ENCODE measurements around the gene MVP.

The MVP gene

GRCh38 chr16:29811170-29811895, 8.9 kb upstream of the MVP start:
- WGBS (ENCODE audit: insufficient coverage, insufficient read length) = no CpG with 5 or more reads among the region's 31 CpGs
- H3K4me3 ChIP-seq (ENCODE audit: low read length) = peak overlapping the region; percentile 66; the same call in 1 of the 2 replicates
- peaks cover 16% of the 10 kb centered on the region for H3K36me3 ChIP-seq (ENCODE audit: control insufficient read depth, insufficient read depth, low read length)
- peaks cover 18% of the 10 kb centered on the region for H3K4me1 ChIP-seq (ENCODE audit: control insufficient read depth, insufficient read depth, low read length)
- H3K27me3 ChIP-seq (ENCODE audit: control insufficient read depth, insufficient read depth, low read length) = no peaks in the 10 kb centered on the region
- peak; percentile 95 for DNase-seq (ENCODE audit: low read depth, low spot score)
- no peaks in the 10 kb centered on the region for H3K9me3 ChIP-seq (ENCODE audit: control insufficient read depth, insufficient read depth, low read length)
- no peak overlapping the region for H3K27ac ChIP-seq (ENCODE audit: low read length)

DNA sequence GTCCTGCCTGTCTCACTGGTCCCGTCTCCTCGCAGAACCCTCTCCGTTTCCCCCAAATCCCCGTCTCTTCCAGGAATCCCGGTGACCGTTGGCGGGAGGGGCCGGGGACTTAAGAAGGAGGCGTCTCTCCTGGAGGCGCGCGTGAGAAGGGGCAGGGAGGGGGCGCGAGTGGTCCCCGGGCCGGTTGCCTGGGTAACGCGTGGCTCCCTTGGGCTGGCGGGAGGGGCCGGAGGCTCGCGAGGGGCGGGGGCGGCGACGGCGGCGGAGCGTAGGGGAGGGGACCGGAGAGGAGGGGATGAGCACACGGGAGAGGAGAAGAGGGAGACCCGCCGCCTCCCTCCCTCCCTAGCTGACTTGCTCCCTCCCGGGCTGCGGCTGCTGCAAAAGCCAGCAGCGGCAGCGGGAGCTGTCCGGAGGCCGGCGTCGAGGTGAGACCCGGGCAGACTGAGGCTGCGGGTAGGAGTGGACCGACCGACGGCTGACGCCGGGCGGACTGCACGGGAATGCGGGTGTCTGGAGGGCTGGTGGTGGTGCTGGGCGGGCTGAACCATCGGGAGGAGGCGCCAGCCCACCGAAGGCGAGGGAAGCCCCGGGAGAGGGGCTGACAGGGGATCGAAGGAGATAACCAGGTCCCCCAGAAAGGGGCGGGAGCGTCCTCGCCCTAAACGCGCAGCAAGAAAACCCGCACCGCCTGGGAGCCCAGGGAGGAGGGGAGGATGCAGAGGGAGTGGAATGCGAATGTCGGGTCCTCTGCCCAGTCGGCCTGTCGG, 8.2 kb upstream of the MVP start, which contains the start of gene PRRT2:
Gene PRRT2, plus strand, starts transcription at position 298 of the 770 bp plus-strand sequence. CDS start 862 bp downstream, outside the sequence.
- no peak for DNase-seq (ENCODE audit: low read depth, low spot score)
- Histone ChIP-seq H3K4me3 (ENCODE audit: low read length) (peak within 1 kb of the TSS; percentile 66), H3K36me3 (ENCODE audit: control insufficient read depth, insufficient read depth, low read length) (peaks cover 16% of the 10 kb centered on the region), H3K27me3 (ENCODE audit: control insufficient read depth, insufficient read depth, low read length) (no peaks in the 10 kb centered on the region), H3K4me1 (ENCODE audit: control insufficient read depth, insufficient read depth, low read length) (peaks cover 18% of the 10 kb centered on the region), H3K9me3 (ENCODE audit: control insufficient read depth, insufficient read depth, low read length) (no peaks in the 10 kb centered on the region), H3K27ac (ENCODE audit: low read length) (no peak within 1 kb of the TSS)
- WGBS (ENCODE audit: insufficient coverage, insufficient read length) = no CpG with 5 or more reads among the region's 69 CpGs

DNA sequence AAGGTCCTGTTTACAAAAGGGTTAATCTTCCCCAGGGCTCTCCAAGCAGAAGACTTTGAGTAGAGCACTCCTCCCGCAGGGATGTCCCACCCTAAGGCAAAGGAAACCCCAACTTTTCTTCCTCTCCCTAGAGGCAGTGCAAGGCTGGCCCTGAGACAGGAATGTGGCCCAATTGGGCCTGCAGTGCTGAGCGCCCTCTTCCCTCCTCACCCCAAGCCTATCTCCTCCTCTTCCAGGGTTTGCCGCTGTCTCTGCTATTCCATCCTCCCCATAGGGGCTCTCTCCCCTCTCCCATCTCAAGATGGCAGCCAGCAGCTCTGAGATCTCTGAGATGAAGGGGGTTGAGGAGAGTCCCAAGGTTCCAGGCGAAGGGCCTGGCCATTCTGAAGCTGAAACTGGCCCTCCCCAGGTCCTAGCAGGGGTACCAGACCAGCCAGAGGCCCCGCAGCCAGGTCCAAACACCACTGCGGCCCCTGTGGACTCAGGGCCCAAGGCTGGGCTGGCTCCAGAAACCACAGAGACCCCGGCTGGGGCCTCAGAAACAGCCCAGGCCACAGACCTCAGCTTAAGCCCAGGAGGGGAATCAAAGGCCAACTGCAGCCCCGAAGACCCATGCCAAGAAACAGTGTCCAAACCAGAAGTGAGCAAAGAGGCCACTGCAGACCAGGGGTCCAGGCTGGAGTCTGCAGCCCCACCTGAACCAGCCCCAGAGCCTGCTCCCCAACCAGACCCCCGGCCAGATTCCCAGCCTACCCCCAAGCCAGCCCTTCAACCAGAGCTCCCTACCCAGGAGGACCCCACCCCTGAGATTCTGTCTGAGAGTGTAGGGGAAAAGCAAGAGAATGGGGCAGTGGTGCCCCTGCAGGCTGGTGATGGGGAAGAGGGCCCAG, 7.3 kb upstream of the MVP start:
- H3K9me3 ChIP-seq (ENCODE audit: control insufficient read depth, insufficient read depth, low read length) = no peaks in the 10 kb centered on the region
- no CpG with 5 or more reads among the region's 9 CpGs for WGBS (ENCODE audit: insufficient coverage, insufficient read length)
- peak overlapping the region; percentile 66; the same call in 1 of the 2 replicates for H3K4me3 ChIP-seq (ENCODE audit: low read length)

DNA sequence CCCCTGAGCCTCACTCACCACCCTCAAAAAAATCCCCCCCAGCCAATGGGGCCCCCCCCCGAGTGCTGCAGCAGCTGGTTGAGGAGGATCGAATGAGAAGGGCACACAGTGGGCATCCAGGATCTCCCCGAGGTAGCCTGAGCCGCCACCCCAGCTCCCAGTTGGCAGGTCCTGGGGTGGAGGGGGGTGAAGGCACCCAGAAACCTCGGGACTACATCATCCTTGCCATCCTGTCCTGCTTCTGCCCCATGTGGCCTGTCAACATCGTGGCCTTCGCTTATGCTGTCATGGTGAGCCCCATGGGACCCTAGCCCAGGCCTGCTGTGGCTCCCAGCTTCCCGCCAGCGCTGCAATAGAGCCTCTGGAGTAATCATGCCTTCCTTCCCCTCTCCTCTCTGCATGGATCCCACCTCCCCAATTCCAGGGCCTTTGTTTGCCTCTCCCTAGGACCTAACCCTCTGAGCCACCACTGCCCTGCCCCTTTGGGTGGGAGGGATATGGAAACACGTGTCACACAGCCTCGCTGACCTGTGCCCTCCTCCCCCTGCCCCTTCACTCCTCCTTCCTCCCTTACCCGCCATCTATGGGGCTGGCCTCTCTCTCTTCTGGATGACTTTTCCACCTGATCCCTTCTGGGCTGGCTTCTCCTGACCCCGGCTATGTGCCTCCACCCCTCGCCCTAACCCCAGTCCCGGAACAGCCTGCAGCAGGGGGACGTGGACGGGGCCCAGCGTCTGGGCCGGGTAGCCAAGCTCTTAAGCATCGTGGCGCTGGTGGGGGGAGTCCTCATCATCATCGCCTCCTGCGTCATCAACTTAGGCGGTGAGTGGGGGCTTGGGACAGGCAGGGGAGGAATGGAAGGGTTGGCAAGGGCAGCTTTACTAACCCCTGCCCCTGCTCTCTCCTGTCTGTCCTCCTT, 6.4 kb upstream of the MVP start:
- DNase-seq (ENCODE audit: low read depth, low spot score) = no peak
- Histone ChIP-seq H3K9me3 (ENCODE audit: control insufficient read depth, insufficient read depth, low read length) (no peaks in the 10 kb centered on the region), H3K4me3 (ENCODE audit: low read length) (no peak overlapping the region), H3K27ac (ENCODE audit: low read length) (no peak overlapping the region), H3K36me3 (ENCODE audit: control insufficient read depth, insufficient read depth, low read length) (peaks cover 6% of the 10 kb centered on the region), H3K27me3 (ENCODE audit: control insufficient read depth, insufficient read depth, low read length) (no peaks in the 10 kb centered on the region), H3K4me1 (ENCODE audit: control insufficient read depth, insufficient read depth, low read length) (peaks cover 14% of the 10 kb centered on the region)
- WGBS (ENCODE audit: insufficient coverage, insufficient read length) = no CpG with 5 or more reads among the region's 24 CpGs

More for the DNA sequence above, 7.3 kb upstream of the MVP start:
- Histone ChIP-seq H3K4me1 (ENCODE audit: control insufficient read depth, insufficient read depth, low read length) (peaks cover 18% of the 10 kb centered on the region), H3K27ac (ENCODE audit: low read length) (no peak overlapping the region), H3K27me3 (ENCODE audit: control insufficient read depth, insufficient read depth, low read length) (no peaks in the 10 kb centered on the region), H3K36me3 (ENCODE audit: control insufficient read depth, insufficient read depth, low read length) (peaks cover 12% of the 10 kb centered on the region)
- DNase-seq (ENCODE audit: low read depth, low spot score) = no peak

GRCh38 chr16:29814592-29814991, 5.7 kb upstream of the MVP start:
- no peaks in the 10 kb centered on the region for H3K27me3 ChIP-seq (ENCODE audit: control insufficient read depth, insufficient read depth, low read length)
- WGBS (ENCODE audit: insufficient coverage, insufficient read length) = no CpG with 5 or more reads among the region's 5 CpGs
- peaks cover 4% of the 10 kb centered on the region for H3K36me3 ChIP-seq (ENCODE audit: control insufficient read depth, insufficient read depth, low read length)
- H3K4me1 ChIP-seq (ENCODE audit: control insufficient read depth, insufficient read depth, low read length) = peaks cover 12% of the 10 kb centered on the region
- no peak for DNase-seq (ENCODE audit: low read depth, low spot score)
- H3K4me3 ChIP-seq (ENCODE audit: low read length) = no peak overlapping the region
- no peak overlapping the region for H3K27ac ChIP-seq (ENCODE audit: low read length)
- H3K9me3 ChIP-seq (ENCODE audit: control insufficient read depth, insufficient read depth, low read length) = no peaks in the 10 kb centered on the region

GRCh38 chr16:29815032-29815721, 5.1 kb upstream of the MVP start:
- no peak for DNase-seq (ENCODE audit: low read depth, low spot score)
- H3K36me3 ChIP-seq (ENCODE audit: control insufficient read depth, insufficient read depth, low read length) = peaks cover 6% of the 10 kb centered on the region
- WGBS (ENCODE audit: insufficient coverage, insufficient read length) = no CpG with 5 or more reads among the region's 39 CpGs
- no peaks in the 10 kb centered on the region for H3K9me3 ChIP-seq (ENCODE audit: control insufficient read depth, insufficient read depth, low read length)
- H3K27me3 ChIP-seq (ENCODE audit: control insufficient read depth, insufficient read depth, low read length) = no peaks in the 10 kb centered on the region
- H3K4me1 ChIP-seq (ENCODE audit: control insufficient read depth, insufficient read depth, low read length) = peaks cover 10% of the 10 kb centered on the region
- peak overlapping the region; percentile 24; the same call in 1 of the 2 replicates for H3K4me3 ChIP-seq (ENCODE audit: low read length)
- no peak overlapping the region for H3K27ac ChIP-seq (ENCODE audit: low read length)

- peaks cover 6% of the 10 kb centered on the region for H3K36me3 ChIP-seq (ENCODE audit: control insufficient read depth, insufficient read depth, low read length)
- DNase-seq (ENCODE audit: low read depth, low spot score) = peak; percentile 99
- peak within 1 kb of the TSS; percentile 53 for H3K4me3 ChIP-seq (ENCODE audit: low read length)
- WGBS (ENCODE audit: insufficient coverage, insufficient read length) = no CpG with 5 or more reads among the region's 70 CpGs
- H3K27me3 ChIP-seq (ENCODE audit: control insufficient read depth, insufficient read depth, low read length) = no peaks in the 10 kb centered on the region
- H3K4me1 ChIP-seq (ENCODE audit: control insufficient read depth, insufficient read depth, low read length) = peaks cover 10% of the 10 kb centered on the region
- H3K27ac ChIP-seq (ENCODE audit: low read length) = no peak within 1 kb of the TSS
- H3K9me3 ChIP-seq (ENCODE audit: control insufficient read depth, insufficient read depth, low read length) = no peaks in the 10 kb centered on the region
Observed at GRCh38 chr16:29815793-29816693, 4.2 kb upstream of the MVP start, which contains the start of gene PAGR1. Gene PAGR1 (plus strand): TSS chr16:29816152. CDS start chr16:29816526, 374 bp downstream.

DNA sequence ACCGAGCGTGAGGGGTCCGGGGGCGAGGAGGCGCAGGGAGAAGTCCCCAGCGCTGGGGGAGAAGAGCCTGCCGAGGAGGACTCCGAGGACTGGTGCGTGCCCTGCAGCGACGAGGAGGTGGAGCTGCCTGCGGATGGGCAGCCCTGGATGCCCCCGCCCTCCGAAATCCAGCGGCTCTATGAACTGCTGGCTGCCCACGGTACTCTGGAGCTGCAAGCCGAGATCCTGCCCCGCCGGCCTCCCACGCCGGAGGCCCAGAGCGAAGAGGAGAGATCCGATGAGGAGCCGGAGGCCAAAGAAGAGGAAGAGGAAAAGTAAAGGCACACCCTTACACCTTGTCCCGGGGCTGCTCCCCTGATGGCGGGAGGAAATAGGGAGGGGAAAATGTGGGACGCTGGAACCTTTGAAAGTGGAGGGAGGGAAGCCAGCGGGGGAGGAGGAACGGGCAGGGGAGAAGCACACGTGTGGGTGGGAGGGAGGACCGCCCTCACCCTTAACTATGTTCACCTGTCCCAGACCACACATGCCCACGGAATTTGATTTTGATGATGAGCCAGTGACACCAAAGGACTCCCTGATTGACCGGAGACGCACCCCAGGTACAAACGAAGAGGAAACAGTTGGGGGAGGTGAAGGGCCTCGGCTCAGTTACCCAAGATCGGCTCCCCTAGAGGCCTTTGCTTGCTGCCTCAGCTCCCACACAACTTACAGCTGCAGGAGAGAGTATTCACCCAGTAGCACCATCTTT, 3.4 kb upstream of the MVP start:
- no CpG with 5 or more reads among the region's 37 CpGs for WGBS (ENCODE audit: insufficient coverage, insufficient read length)
- Histone ChIP-seq H3K4me1 (ENCODE audit: control insufficient read depth, insufficient read depth, low read length) (peaks cover 10% of the 10 kb centered on the region), H3K4me3 (ENCODE audit: low read length) (peak overlapping the region; percentile 53), H3K27ac (ENCODE audit: low read length) (no peak overlapping the region), H3K9me3 (ENCODE audit: control insufficient read depth, insufficient read depth, low read length) (no peaks in the 10 kb centered on the region), H3K27me3 (ENCODE audit: control insufficient read depth, insufficient read depth, low read length) (no peaks in the 10 kb centered on the region), H3K36me3 (ENCODE audit: control insufficient read depth, insufficient read depth, low read length) (peaks cover 6% of the 10 kb centered on the region)
- DNase-seq (ENCODE audit: low read depth, low spot score) = no peak
